ENCODE results near the gene TBC1D10A. TPM values are rescaled to one million over a fixed set of nuclear protein-coding genes. Genes with fewer than 3 reads are reported as not detected.
A peak's percentile ranks its signal among the peaks of the same experiment; 100 is the strongest.

The TBC1D10A gene
- total RNA-seq, 1 experiment from 2014 or later: 12.2 TPM

DNA sequence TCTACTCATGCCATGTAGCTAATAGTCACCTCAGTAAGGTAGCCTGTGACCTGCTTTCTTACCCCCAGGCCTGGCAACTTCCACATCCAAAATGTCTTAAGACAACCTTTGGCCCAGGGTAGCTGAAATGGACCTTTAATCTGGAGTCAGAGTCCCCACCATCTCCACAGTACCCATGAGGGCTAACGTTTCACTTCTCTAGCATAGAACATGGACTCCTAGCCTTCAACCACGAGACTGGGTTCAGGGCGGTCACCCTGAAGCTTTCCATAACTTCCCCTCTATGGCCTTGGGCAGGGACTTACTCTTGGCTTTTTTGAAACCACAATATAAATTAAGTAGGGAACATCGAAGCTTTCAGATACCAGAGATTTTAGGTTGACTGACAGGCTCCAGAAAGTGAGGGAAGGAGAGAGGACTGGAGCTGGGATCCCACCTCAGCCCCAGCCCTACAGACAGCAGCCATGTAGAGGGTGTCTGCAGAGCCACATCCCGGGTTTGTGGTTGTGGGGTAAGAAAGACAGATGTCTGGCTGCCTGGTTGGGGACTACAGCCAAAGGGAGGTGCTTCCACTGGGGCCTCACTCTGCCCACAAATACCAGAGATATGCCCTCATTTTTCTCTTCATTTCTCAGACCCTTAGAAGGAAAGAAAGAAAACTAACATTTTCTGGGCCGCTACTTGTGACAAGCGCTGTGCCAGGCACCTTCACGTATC is 2.6 kb downstream of the TBC1D10A start:
- Histone ChIP-seq H3K4me3 (ENCODE audit: low read depth, low read length) (no peak overlapping the region), H3K27me3 (replicated peaks; ENCODE audit: control insufficient read depth, insufficient read depth, low read length) (no peaks in the 10 kb centered on the region), H3K9me3 (no peaks in the 10 kb centered on the region), H3K4me1 (peaks cover 27% of the 10 kb centered on the region), H3K36me3 (ENCODE audit: control insufficient read depth, insufficient read depth, low read length) (no peaks in the 10 kb centered on the region; the same call in 1 of the 2 replicates)
- Mint-ChIP-seq H3K9me3 (ENCODE audit: unreplicated experiment) (no peaks in the 10 kb centered on the region), H3K4me1 (ENCODE audit: low read depth, unreplicated experiment) (peaks cover 30% of the 10 kb centered on the region), H3K27ac (ENCODE audit: unreplicated experiment) (no peak overlapping the region), H3K27me3 (ENCODE audit: insufficient read depth, unreplicated experiment) (no peaks in the 10 kb centered on the region), H3K4me3 (ENCODE audit: unreplicated experiment) (no peak overlapping the region), H3K36me3 (ENCODE audit: insufficient read depth, unreplicated experiment) (peaks cover 20% of the 10 kb centered on the region)
- no peak for DNase-seq
- CTCF ChIA-PET: no interaction called here
- intact Hi-C loops (cut with micrococcal nuclease; ENCODE audit: unreplicated experiment): no loop called here
- TSS peak; percentile 18 for BruUV-seq (replicated peaks)
- TF ChIP-seq, protein P1, sequence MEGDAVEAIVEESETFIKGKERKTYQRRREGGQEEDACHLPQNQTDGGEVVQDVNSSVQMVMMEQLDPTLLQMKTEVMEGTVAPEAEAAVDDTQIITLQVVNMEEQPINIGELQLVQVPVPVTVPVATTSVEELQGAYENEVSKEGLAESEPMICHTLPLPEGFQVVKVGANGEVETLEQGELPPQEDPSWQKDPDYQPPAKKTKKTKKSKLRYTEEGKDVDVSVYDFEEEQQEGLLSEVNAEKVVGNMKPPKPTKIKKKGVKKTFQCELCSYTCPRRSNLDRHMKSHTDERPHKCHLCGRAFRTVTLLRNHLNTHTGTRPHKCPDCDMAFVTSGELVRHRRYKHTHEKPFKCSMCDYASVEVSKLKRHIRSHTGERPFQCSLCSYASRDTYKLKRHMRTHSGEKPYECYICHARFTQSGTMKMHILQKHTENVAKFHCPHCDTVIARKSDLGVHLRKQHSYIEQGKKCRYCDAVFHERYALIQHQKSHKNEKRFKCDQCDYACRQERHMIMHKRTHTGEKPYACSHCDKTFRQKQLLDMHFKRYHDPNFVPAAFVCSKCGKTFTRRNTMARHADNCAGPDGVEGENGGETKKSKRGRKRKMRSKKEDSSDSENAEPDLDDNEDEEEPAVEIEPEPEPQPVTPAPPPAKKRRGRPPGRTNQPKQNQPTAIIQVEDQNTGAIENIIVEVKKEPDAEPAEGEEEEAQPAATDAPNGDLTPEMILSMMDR (IDR thresholded peaks at IDR 0.05; ENCODE audit: insufficient read depth in 1 of 2, low read depth in 1 of 2, low read length in 1 of 2, severe bottlenecking in 1 of 2, unreplicated experiment in 1 of 2): no peak
- POLR2A ChIA-PET: no interaction called here

DNA sequence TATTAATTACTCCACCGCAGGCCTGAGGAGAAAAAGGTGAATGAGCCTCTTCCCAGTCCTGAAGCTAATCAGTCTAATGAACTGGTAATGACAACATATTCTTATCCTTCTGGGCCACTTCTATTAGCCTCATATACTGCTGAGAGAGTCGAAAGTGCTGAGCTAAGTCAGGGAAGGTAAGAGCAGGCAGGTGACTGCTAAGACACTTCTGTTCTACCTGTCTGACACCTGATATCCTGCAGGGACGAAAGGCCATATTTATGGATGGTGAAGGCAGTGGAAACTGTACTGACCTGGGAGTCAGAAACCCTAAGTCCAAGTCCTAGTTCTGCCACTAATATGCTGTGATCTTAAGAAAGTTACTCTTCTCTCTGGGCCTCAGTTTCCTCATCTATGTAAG is 3.5 kb downstream of the TBC1D10A start:
- Mint-ChIP-seq H3K9me3 (ENCODE audit: unreplicated experiment) (no peaks in the 10 kb centered on the region), H3K36me3 (ENCODE audit: insufficient read depth, unreplicated experiment) (peaks cover 11% of the 10 kb centered on the region), H3K27me3 (ENCODE audit: insufficient read depth, unreplicated experiment) (no peaks in the 10 kb centered on the region), H3K27ac (ENCODE audit: unreplicated experiment) (no peak overlapping the region), H3K4me1 (ENCODE audit: low read depth, unreplicated experiment) (peaks cover 23% of the 10 kb centered on the region), H3K4me3 (ENCODE audit: unreplicated experiment) (no peak overlapping the region)
- TF ChIP-seq, protein P1 (IDR thresholded peaks at IDR 0.05; ENCODE audit: insufficient read depth in 1 of 2, low read depth in 1 of 2, low read length in 1 of 2, severe bottlenecking in 1 of 2, unreplicated experiment in 1 of 2): no peak
- CTCF ChIA-PET: interaction anchor here (0.6 kb wide), 1 partner anchor 247 kb away, joined by 3 read pairs; no protein-coding TSS in a partner anchor
- POLR2A ChIA-PET: no interaction called here
- no peak overlapping the region for H3K4me3 ChIP-seq (ENCODE audit: low read depth, low read length)
- no peaks in the 10 kb centered on the region for H3K9me3 ChIP-seq
- H3K36me3 ChIP-seq (ENCODE audit: control insufficient read depth, insufficient read depth, low read length): no peaks in the 10 kb centered on the region; the same call in 1 of the 2 replicates
- no TSS peak for BruUV-seq (replicated peaks)
- intact Hi-C loops (cut with micrococcal nuclease; ENCODE audit: unreplicated experiment): no loop called here
- DNase-seq: no peak
- peaks cover 21% of the 10 kb centered on the region for H3K4me1 ChIP-seq
- H3K27me3 ChIP-seq (replicated peaks; ENCODE audit: control insufficient read depth, insufficient read depth, low read length): no peaks in the 10 kb centered on the region

DNA sequence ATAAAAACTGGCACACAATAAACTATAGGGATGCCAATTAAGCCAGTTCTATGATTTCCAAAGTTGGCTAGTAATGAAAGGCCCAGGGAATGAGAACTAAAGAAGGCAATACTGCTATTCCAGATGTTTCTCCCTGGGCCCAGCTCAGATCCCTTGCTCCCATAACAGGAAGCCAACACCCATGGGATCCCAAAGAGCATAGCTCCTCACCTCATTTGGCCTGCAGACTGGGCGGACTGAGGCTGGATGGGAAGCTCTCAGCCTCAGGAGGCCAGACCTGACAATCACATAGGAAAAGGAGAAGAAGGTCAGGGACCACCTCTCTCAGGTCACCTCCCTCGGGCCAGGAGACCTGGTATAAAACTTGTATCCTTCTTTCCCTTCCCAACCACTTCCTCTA is 5.3 kb downstream of the TBC1D10A start:
- no peak for DNase-seq
- intact Hi-C loops (cut with micrococcal nuclease; ENCODE audit: unreplicated experiment): no loop called here
- no peaks in the 10 kb centered on the region for H3K36me3 Mint-ChIP-seq (ENCODE audit: insufficient read depth, unreplicated experiment)
- H3K27me3 Mint-ChIP-seq (ENCODE audit: insufficient read depth, unreplicated experiment): no peaks in the 10 kb centered on the region
- POLR2A ChIA-PET: no interaction called here
- H3K4me3 Mint-ChIP-seq (ENCODE audit: unreplicated experiment): no peak overlapping the region
- TF ChIP-seq, protein P1 (IDR thresholded peaks at IDR 0.05; ENCODE audit: insufficient read depth in 1 of 2, low read depth in 1 of 2, low read length in 1 of 2, severe bottlenecking in 1 of 2, unreplicated experiment in 1 of 2): no peak
- no peaks in the 10 kb centered on the region for H3K27me3 ChIP-seq (replicated peaks; ENCODE audit: control insufficient read depth, insufficient read depth, low read length)
- peaks cover 19% of the 10 kb centered on the region for H3K4me1 Mint-ChIP-seq (ENCODE audit: low read depth, unreplicated experiment)
- H3K9me3 Mint-ChIP-seq (ENCODE audit: unreplicated experiment): no peaks in the 10 kb centered on the region
- H3K36me3 ChIP-seq (ENCODE audit: control insufficient read depth, insufficient read depth, low read length): no peaks in the 10 kb centered on the region; the same call in 1 of the 2 replicates
- CTCF ChIA-PET: no interaction called here
- no TSS peak for BruUV-seq (replicated peaks)
- H3K27ac Mint-ChIP-seq (ENCODE audit: unreplicated experiment): no peak overlapping the region
- no peak overlapping the region for H3K4me3 ChIP-seq (ENCODE audit: low read depth, low read length)
- H3K4me1 ChIP-seq: peaks cover 10% of the 10 kb centered on the region
- H3K9me3 ChIP-seq: no peaks in the 10 kb centered on the region

Data from Caco-2 (cell line).